Right lobe of liver (tissue), 6 donors: ENCODE data around the gene PPM1L. TPM values are rescaled to one million over a fixed set of nuclear protein-coding genes. Genes with fewer than 3 reads are reported as not detected.
A peak's percentile ranks its signal among the peaks of the same experiment; 100 is the strongest.

Source experiments
- ATAC-seq, 4 donors: fragments of 200-7000 bp; cut with Tn5 transposase; one replicate each; pipeline ENCODE4 v1.9.1; 2020; ENCODE audit warnings: mild to moderate bottlenecking in 4 of 4, moderate library complexity in 4 of 4
- DNase-seq, 3 donors: peaks; one replicate each; pipeline ENCODE4 v3.0.0-alpha.2; 2020
- H3K27ac ChIP-seq, 3 donors: fragments of 200-600 bp; one replicate each; pipeline ENCODE4 v1.8.0; 2022
- H3K27me3 ChIP-seq, 2 donors: fragments of 200-600 bp; one replicate each; pipeline ENCODE4 v1.8.0; 2022
- H3K36me3 ChIP-seq, 4 donors: fragments of 200-600 bp; sonication (generic) in 1 of 4; one replicate each; pipeline versions ENCODE4 v1.5.1 to v1.8.0; 2017 to 2022; ENCODE audit warnings: control low read depth in 1 of 4
- H3K4me1 ChIP-seq, 4 donors: fragments of 200-600 bp; sonication (generic) in 1 of 4; one replicate each; pipeline versions ENCODE4 v1.5.1 to v1.8.0; 2017 to 2022; ENCODE audit warnings: control low read depth in 1 of 4
- H3K4me3 ChIP-seq, 3 donors: fragments of 200-600 bp; one replicate each; pipeline ENCODE4 v1.8.0; 2022
- H3K9me3 ChIP-seq, 4 donors: fragments of 200-600 bp; sonication (generic) in 1 of 4; one replicate each; pipeline versions ENCODE4 v1.5.1 to v1.8.0; 2017 to 2022; ENCODE audit warnings: control low read depth in 1 of 4
- POLR2A ChIP-seq: fragments of 450-650 bp; IDR thresholded peaks from one replicate; pipeline ENCODE4 v1.6.1; 2017; ENCODE audit warnings: antibody characterized with exemption, mild to moderate bottlenecking
- WGBS: methylation state at CpG from one replicate; pipeline ENCODE4 v1.1.6; 2018; ENCODE audit warnings: low coverage, low lambda C conversion rate; ENCODE audit not compliant: insufficient coverage; ENCODE audit errors: missing lambda C conversion rate; 5-methylcytosine and 5-hydroxymethylcytosine counted together
- intact Hi-C, 2 donors: fragments of 100-400 bp; cut with DNase I; formaldehyde crosslinking; loops; one replicate each; pipeline versions ENCODE4 v1.11.2 to v1.14.1; 2022
- total RNA-seq, 6 experiments: library from RNA; depleted of rRNA in 2 of 6; stranded (reverse); fragments of >200 nt in 2 of 6; fragmentation: NEBNext Ultra II Directional in 3 of 6; extraction: Animal tissue kit (Norgen Biotek cat#: 25700) in 3 of 6; gene quantifications; one replicate each; pipeline versions ENCODE4 v1.1.0 to v1.2.4, GENCODE V29; 2016 to 2023
- TF ChIP-seq, protein P1 (sequence below), 4 donors: fragments of 200-600 bp in 3 of 4; fragments of 450-650 bp in 1 of 4; IDR thresholded peaks; one replicate each; pipeline versions ENCODE4 v1.5.1 to v1.8.0; 2016 to 2022; ENCODE audit warnings: antibody characterized with exemption in 4 of 4, mild to moderate bottlenecking in 2 of 4
- donor health status: DM: no; HTN: yes; CAD: no.
- donor health status: DM: no; HTN: no; CAD: no.
- donor health status: DM: no; HTN: no; CAD: no.
- donor health status: DM: no; HTN: yes; CAD: no.
- donor health status: DM: no; HTN: yes; CAD: no.

The PPM1L gene
- total RNA-seq, 6 experiments from 2014 or later, result 6.9 to 25.4 (median 14.7) TPM

DNA sequence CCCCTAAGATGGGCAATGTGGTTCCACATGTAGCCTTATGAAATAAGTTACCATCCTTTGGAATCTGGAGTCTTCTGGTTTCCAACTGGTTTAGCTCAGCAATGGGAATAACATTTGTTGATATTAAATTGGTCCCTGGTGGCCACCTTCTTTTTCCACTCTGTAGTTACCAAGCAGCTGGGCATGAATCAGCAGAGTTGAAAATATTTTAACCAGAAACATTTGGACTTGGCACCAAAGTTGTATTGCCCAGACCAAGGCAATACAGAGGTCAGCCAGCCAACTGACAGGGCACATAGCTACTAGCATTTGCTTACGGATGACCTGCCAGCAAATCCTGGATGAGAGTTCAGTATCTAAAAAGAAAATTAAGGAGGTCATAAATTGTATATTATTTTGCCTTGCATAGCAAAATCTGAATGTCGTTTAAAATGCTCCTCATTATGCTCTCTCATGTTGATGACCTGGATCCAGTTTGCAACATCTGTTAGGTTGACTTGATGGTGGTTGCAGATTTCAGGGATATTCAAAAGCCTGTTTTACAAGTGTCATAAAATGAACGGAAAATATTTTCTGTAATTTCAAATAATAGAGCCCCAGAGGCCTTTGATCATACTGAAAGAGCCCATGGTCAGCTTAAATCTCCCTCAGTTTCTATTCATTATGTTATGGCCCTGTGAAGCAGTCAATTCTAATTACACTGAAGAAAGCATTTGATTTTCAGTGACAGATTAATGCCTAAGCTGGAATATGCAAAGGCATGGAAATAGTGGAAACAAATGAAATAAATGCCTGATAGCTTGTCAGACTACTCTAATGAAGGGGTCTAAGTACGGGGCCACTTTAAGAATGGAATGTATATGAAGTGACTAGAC lies 54.6 kb downstream of the PPM1L start:
- ATAC-seq (peak; percentile 64 to 80 (median 80)), DNase-seq (peak; percentile 37 to 87 (median 67))
- H3K27ac ChIP-seq, result peak overlapping the region in 2 of 3 donors; percentile 66 to 73
- no peaks in the 10 kb centered on the region for H3K36me3 ChIP-seq
- no peak overlapping the region for H3K4me3 ChIP-seq
- no peak for TF ChIP-seq POLR2A
- 42% methylated on average over 4 of the region's 4 CpGs for WGBS
- no peaks in the 10 kb centered on the region for H3K27me3 ChIP-seq
- intact Hi-C loops, result loop anchor here in 1 of 2 donors (5.0 kb wide), 1 partner anchor 57 kb away; no protein-coding TSS in a partner anchor
- H3K9me3 ChIP-seq, result no peaks in the 10 kb centered on the region
- peaks cover 0 to 35% (median 17%) of the 10 kb centered on the region in 4 donors for H3K4me1 ChIP-seq

DNA sequence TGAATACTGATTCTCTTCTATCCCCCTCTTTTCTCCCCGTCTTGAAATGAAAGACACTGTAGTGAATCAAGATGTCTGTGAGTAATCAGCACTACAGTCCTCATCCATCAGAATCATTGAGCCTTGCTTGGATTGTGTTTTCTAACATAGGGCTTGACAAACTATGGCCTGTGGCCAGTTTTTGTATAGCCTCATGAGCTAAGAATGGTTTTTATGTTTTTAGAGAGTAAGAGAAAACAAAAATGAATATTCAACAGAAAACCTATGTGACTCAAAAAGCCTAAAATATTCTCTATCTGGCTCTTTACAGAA lies 55.2 kb downstream of the PPM1L start:
- WGBS, result 70% methylated on average over 1 of the region's 1 CpG
- no peaks in the 10 kb centered on the region for H3K27me3 ChIP-seq
- H3K4me1 ChIP-seq, result peaks cover 0 to 35% (median 17%) of the 10 kb centered on the region in 4 donors
- H3K27ac ChIP-seq, result no peak overlapping the region
- no peaks in the 10 kb centered on the region for H3K9me3 ChIP-seq
- ATAC-seq (no peak), DNase-seq (no peak)
- TF ChIP-seq, protein P1, sequence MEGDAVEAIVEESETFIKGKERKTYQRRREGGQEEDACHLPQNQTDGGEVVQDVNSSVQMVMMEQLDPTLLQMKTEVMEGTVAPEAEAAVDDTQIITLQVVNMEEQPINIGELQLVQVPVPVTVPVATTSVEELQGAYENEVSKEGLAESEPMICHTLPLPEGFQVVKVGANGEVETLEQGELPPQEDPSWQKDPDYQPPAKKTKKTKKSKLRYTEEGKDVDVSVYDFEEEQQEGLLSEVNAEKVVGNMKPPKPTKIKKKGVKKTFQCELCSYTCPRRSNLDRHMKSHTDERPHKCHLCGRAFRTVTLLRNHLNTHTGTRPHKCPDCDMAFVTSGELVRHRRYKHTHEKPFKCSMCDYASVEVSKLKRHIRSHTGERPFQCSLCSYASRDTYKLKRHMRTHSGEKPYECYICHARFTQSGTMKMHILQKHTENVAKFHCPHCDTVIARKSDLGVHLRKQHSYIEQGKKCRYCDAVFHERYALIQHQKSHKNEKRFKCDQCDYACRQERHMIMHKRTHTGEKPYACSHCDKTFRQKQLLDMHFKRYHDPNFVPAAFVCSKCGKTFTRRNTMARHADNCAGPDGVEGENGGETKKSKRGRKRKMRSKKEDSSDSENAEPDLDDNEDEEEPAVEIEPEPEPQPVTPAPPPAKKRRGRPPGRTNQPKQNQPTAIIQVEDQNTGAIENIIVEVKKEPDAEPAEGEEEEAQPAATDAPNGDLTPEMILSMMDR (IDR thresholded peaks at IDR 0.05), result no peak
- TF ChIP-seq POLR2A, result no peak
- no peak overlapping the region for H3K4me3 ChIP-seq
- no peaks in the 10 kb centered on the region for H3K36me3 ChIP-seq
- intact Hi-C loops, result loop anchor here in 1 of 2 donors (5.0 kb wide), 1 partner anchor 56 kb away; no protein-coding TSS in a partner anchor

DNA sequence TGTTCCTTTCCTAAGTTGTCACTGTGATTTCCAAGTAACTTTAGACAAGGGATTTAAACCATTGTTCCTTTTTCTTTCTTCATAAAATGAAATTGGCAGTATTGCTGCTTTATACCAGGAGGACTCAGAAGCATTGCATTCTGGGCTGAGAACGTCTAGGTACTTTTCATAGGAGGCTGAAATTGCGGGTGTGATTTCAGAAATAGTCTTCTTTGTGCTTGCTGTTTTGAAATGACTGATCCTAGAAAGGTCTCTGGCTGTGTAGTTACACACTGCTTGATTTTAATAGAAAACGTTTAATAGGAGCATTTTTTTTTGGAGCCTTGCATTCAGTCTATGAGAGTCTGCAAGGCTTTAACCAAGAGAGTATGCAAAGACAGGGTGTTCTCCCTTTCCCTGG lies 56.3 kb downstream of the PPM1L start:
- H3K9me3 ChIP-seq, result no peaks in the 10 kb centered on the region
- no peaks in the 10 kb centered on the region for H3K27me3 ChIP-seq
- ATAC-seq, result no peak
- DNase-seq, result no peak
- no peak overlapping the region for H3K4me3 ChIP-seq
- H3K27ac ChIP-seq, result no peak overlapping the region
- WGBS, result 65% methylated on average over 3 of the region's 3 CpGs
- intact Hi-C loops, result loop anchor here in 1 of 2 donors (5.0 kb wide), 1 partner anchor 55 kb away; no protein-coding TSS in a partner anchor
- TF ChIP-seq, protein P1 (IDR thresholded peaks at IDR 0.05), result no peak
- no peak for TF ChIP-seq POLR2A
- H3K4me1 ChIP-seq, result peaks cover 0 to 34% (median 17%) of the 10 kb centered on the region in 4 donors
- H3K36me3 ChIP-seq, result no peaks in the 10 kb centered on the region

GRCh38 chr3:160815280-160815679 lies 59.2 kb downstream of the PPM1L start:
- Histone ChIP-seq H3K9me3 (no peaks in the 10 kb centered on the region), H3K36me3 (no peaks in the 10 kb centered on the region), H3K4me1 (peaks cover 0 to 9% (median 4%) of the 10 kb centered on the region in 4 donors), H3K27ac (no peak overlapping the region), H3K4me3 (no peak overlapping the region), H3K27me3 (no peaks in the 10 kb centered on the region)
- no peak for DNase-seq
- TF ChIP-seq, protein P1 (IDR thresholded peaks at IDR 0.05), result no peak
- no peak for TF ChIP-seq POLR2A
- no peak for ATAC-seq
- 94% methylated on average over 1 of the region's 1 CpG for WGBS
- intact Hi-C loops, result no loop called here

DNA sequence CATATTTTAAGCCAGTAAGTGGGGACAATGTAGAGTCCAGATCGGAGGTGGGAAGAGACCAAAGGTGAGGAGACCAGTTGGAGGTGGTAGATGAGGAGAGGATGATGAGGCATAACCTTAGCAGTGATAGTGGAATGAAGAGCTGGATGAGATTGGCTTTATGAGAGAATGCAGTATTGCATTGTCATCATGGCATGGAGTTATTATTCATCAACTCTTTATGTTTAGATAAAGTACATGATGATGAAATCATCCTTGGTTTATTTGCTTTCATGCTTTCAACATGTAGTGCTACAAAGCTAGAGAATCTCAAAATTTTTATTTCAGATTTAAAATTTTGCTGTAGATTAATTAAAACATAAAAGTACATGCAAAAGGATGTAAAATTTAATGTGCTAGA lies 64.0 kb downstream of the PPM1L start:
- Histone ChIP-seq H3K4me3 (no peak overlapping the region), H3K27ac (no peak overlapping the region), H3K4me1 (no peaks in the 10 kb centered on the region), H3K9me3 (no peaks in the 10 kb centered on the region), H3K36me3 (no peaks in the 10 kb centered on the region), H3K27me3 (no peaks in the 10 kb centered on the region)
- intact Hi-C loops, result no loop called here
- DNase-seq (no peak), ATAC-seq (no peak)
- 86% methylated on average over 1 of the region's 1 CpG for WGBS
- TF ChIP-seq, protein P1 (IDR thresholded peaks at IDR 0.05), result no peak
- TF ChIP-seq POLR2A, result no peak
